ENCODE measurements around the gene COL9A3.

Gene COL9A3

GRCh38 chr20:62780204-62780603 is 36.6 kb upstream of the COL9A3 start:
- TF ChIP-seq CTCF (IDR thresholded peaks at IDR 0.05; ENCODE audit: extremely low read depth, missing control alignments): no peak
- no peak for DNase-seq (ENCODE audit: low spot score)

DNA sequence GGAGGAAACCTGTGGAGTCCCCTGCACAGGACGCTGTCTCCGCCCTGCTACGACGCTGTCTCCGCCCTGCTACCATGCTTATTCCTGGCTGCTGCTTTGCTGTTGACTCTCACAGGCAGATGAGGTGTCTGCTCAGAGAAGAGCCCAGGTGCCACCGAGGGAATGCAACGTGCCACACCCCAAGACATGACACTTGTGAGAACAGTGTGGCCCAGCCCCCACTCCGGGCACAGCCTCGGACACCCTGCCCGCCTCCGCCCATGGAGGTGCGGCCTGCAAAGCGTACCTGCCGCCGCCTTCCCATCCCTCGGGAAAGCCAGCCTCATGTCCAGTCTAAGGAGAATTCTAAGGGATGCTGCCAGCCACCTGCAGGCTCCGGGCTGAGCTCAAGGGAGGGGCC is 36.2 kb upstream of the COL9A3 start:
- no peak for TF ChIP-seq CTCF (IDR thresholded peaks at IDR 0.05; ENCODE audit: extremely low read depth, missing control alignments)
- no peak for DNase-seq (ENCODE audit: low spot score)

DNA sequence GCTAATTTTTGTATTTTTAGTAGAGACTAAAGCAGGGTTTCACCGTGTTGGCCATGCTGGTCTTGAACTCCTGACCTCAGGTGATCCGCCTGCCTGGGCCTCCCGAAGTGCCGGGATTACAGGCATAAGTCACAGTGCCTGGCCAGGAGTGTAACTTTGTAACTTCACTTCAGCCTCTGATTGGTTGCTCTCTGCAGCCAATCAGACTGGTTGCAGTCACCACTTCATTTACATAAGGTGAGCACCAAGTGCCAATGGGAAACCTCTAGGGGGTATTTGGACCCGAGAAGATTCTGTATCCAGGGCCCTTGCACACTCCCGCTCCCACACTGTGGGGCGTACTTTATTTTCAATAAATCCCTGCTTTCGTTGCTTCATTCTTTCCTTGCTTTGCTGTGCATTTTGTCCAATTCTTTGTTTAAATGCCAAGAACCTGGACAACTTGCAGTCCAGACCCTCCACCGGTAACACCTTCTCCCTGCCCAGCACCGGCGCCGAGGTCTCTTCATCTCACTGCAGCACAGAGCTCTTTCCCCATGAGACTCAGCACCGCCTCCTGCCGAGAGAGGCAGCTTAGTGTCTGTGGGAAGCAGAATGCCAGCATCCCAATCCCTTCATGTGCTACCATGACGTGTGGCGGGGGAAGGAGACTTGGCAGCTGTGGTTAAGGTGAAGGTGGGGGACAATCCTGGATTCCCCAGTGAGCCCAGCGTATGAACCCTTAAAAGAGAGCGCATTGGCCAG is 34.5 kb upstream of the COL9A3 start:
- DNase-seq (ENCODE audit: low spot score): no peak

GRCh38 chr20:62782893-62783278 is 34.0 kb upstream of the COL9A3 start:
- DNase-seq (ENCODE audit: low spot score): no peak

More for the DNA sequence above, 34.5 kb upstream of the COL9A3 start:
- peak; percentile 5 for TF ChIP-seq CTCF (IDR thresholded peaks at IDR 0.05; ENCODE audit: extremely low read depth, missing control alignments)

GRCh38 chr20:62784497-62784896 is 32.4 kb upstream of the COL9A3 start:
- TF ChIP-seq CTCF (IDR thresholded peaks at IDR 0.05; ENCODE audit: extremely low read depth, missing control alignments): no peak
- DNase-seq (ENCODE audit: low spot score): no peak

More at GRCh38 chr20:62782893-62783278, 34.0 kb upstream of the COL9A3 start:
- TF ChIP-seq CTCF (IDR thresholded peaks at IDR 0.05; ENCODE audit: extremely low read depth, missing control alignments): no peak

DNA sequence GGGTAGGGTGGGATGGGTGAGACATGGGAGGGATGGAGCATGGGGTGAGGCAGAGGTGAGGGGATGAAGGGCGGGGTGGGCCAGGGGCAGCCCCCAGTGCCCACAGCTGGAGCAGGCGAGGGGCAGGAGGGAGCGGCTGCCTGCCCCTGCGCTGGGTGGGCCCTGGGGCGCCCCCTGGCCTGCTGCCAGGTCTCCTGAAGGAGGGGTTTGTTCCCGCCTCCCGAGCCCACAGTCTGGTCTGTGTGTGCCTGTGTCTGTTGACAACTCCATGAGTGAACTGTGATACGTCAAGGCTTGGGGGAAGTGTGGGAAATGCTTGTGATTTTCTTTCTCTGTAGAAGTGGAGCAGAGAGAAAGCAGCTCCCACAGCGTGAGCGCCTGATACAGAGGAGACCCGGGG is 31.5 kb upstream of the COL9A3 start:
- DNase-seq (ENCODE audit: low spot score): no peak

DNA sequence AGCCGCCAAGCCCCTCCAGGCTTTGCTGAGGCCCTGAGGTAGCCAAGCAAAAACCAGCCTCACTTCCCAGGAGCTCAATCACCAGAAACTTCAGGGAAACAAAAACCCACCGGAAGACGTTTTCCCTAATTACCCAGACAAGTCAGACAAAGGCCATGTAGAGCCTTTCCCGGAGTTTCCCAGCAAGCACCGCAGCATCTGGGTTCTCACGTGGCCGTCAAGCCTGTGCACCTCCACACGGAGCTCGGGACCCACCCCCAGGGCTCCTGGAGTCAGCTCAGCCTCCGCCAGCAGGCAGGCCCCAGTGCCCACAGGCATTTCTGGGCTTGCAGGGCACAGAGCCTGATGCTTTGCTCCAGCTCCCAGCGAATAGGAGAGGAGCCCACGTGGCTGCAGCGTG is 30.7 kb upstream of the COL9A3 start:
- TF ChIP-seq CTCF (IDR thresholded peaks at IDR 0.05; ENCODE audit: extremely low read depth, missing control alignments): no peak
- no peak for DNase-seq (ENCODE audit: low spot score)

More for the DNA sequence above, 31.5 kb upstream of the COL9A3 start:
- no peak for TF ChIP-seq CTCF (IDR thresholded peaks at IDR 0.05; ENCODE audit: extremely low read depth, missing control alignments)
